ENCODE results near the gene COL28A1.

GRCh38 chr7:7563813-7564212, 28.1 kb upstream of the COL28A1 start:
- TF ChIP-seq GATA2 (IDR thresholded peaks at IDR 0.05; ENCODE audit: low read depth, low read length): no peak
- no peak for TF ChIP-seq GATA3 (IDR thresholded peaks at IDR 0.05; ENCODE audit: low read depth, low read length)
